ENCODE measurements around the gene MFAP4.
A peak's percentile ranks its signal among the peaks of the same experiment; 100 is the strongest.

Gene MFAP4

DNA sequence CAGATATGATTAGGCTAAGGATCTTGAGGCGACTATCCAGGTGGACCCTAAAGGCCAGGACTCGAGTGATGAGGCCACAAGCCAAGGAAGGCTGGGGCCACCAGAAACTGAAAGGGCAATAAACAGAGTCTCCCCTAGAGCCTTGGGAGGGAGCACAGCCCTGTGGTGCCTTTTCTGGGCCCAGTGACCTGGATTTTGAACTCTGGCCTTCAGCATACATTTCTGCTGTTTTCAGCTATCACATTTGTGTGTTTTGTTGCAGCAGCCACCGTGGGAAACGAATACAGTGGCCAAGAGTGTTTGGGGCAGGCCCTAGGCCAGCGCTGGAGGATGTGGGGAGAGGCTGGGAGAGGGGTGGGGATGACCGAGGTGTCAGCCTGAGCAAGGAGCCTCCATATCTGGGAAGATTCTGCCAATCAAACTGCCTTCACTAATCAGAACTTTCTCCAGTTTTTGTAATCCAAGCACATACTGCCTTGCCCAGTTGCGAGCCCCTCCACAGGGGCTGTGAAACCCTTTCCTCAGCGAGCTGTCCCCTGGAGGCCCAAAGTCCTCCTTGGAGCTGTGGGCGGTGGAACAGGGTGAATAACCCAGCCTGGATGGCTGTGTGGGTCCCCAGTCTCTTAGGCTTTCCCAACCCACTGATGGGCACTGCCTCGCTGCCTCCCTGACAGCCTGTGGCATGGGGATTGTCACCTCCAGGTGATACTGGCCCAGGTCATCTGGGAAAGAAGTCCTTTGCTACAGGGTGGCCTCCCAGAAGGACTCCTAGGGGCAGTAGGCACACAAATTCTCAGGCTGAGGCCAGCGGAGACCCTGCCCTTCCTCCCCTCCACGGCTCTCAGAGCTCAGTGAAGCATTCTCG, 41.3 kb downstream of the MFAP4 start:
- TF ChIP-seq, protein P1, sequence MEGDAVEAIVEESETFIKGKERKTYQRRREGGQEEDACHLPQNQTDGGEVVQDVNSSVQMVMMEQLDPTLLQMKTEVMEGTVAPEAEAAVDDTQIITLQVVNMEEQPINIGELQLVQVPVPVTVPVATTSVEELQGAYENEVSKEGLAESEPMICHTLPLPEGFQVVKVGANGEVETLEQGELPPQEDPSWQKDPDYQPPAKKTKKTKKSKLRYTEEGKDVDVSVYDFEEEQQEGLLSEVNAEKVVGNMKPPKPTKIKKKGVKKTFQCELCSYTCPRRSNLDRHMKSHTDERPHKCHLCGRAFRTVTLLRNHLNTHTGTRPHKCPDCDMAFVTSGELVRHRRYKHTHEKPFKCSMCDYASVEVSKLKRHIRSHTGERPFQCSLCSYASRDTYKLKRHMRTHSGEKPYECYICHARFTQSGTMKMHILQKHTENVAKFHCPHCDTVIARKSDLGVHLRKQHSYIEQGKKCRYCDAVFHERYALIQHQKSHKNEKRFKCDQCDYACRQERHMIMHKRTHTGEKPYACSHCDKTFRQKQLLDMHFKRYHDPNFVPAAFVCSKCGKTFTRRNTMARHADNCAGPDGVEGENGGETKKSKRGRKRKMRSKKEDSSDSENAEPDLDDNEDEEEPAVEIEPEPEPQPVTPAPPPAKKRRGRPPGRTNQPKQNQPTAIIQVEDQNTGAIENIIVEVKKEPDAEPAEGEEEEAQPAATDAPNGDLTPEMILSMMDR (conservative IDR thresholded peaks at IDR 0.05; ENCODE audit: low read depth): no peak
- no peak for DNase-seq (ENCODE audit: low spot score)
- ChIA-PET POLR2A (ENCODE audit: low non-redundant PET) (no interaction called here), CTCF (no interaction called here)
- peak overlapping the region; percentile 89 for H3K27ac ChIP-seq

DNA sequence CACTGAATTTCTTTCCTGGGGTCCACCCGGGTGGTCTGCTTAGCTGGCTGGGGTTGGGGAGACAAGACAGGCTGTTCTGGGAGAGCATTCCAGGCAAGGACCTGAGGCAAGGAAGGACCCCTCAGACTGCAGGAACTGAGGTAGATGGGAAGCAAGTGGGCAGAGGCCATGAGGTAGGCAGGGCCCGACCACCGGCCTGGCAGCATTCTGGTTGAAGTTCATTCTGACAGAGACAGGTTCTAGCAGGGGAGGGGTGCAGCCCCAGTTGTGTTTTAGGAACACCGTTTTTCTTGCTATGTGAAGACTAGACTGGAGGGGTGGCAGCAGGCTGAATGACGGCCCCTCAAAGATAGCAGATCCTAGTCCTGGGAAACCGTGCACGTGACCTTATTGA, 41.9 kb downstream of the MFAP4 start:
- CTCF ChIA-PET: no interaction called here
- H3K27ac ChIP-seq: peak overlapping the region; percentile 89
- POLR2A ChIA-PET (ENCODE audit: low non-redundant PET): no interaction called here
- no peak for DNase-seq (ENCODE audit: low spot score)
- TF ChIP-seq, protein P1 (conservative IDR thresholded peaks at IDR 0.05; ENCODE audit: low read depth): no peak

DNA sequence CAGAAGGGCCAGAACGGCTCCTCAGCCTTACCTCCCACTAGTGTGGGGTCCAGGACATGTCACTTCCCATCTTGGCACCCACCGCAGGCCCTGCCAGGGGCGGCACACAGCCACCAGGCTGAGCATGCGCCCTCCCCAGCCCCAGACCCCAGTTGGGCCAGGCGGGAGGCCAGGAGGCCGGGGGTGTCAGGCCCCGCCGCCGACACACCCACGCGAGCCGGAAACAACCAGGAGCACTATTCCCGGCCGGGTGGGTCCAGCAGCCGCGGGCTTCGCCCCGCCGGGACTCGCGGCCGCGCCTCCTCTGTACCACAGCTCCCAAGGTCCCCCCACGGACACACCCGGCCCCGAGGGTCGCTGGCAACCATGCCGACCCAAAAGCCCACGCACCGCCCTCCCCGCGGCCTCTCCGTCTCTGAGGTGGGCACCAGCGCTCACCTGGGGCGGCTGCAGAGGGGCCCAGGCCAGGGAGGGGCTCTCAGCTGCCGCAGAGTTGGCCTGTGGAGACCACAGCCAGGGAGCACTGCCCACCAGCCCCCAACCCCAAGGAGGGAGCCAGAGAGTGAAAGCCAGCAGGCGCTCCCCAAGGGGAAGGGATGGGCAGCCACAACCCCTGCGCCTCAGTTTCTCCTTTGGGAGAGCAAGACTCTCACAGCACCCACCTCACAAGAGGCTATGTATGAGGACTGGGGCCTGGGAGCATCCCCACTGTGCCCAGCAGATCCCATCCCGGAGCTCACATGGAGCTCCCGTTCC, 42.5 kb downstream of the MFAP4 start:
- no peak for DNase-seq (ENCODE audit: low spot score)
- CTCF ChIA-PET: no interaction called here
- peak overlapping the region; percentile 89 for H3K27ac ChIP-seq
- TF ChIP-seq, protein P1 (conservative IDR thresholded peaks at IDR 0.05; ENCODE audit: low read depth): no peak
- POLR2A ChIA-PET (ENCODE audit: low non-redundant PET): no interaction called here

DNA sequence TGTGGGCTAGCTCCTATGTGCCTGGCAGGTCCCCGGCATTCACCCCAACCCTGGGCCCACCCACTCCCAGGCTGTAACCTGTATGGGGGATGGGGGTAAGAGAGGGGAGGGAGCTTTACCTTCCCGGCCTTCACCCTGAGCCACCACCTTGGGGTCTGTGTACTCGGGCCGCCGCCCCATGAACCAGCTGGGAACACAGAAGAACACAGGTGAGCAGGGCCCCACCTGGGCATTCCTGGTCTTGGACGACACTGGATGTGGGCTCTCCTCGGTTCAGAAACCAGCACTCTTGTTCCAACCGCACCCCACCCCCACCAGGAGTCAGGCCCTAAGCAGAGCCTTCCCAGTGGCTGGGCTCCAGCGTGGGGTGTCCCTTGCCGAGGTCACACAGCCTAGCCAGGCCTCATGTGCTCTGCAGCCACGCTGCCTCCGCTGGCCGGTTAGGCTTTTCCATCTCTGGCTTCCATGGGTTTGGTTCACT, 43.3 kb downstream of the MFAP4 start:
- peak overlapping the region; percentile 7; the same call in 1 of the 2 replicates for H3K27ac ChIP-seq
- CTCF ChIA-PET: no interaction called here
- no peak for DNase-seq (ENCODE audit: low spot score)

DNA sequence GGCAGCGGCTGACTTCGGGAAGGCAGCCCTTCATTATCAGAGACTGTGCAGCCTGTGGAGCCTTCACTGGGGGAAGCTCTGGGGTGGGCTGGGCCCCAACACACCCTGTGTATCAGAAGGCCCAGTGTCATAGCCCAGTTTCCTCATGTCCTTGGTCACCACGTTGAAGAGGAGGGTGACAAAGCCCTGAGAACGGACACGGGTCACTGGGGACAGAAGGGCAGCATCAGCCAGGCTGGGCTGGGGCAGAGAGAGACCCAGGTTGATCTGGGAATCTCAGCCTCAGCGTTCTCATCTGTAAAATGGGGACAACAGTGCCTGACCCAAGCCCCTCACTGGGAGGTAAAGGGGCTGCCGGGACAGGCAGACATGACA, 43.7 kb downstream of the MFAP4 start:
- H3K27ac ChIP-seq: peak overlapping the region; percentile 7
- POLR2A ChIA-PET (ENCODE audit: low non-redundant PET): no interaction called here
- no peak for DNase-seq (ENCODE audit: low spot score)
- TF ChIP-seq, protein P1 (conservative IDR thresholded peaks at IDR 0.05; ENCODE audit: low read depth): no peak
- CTCF ChIA-PET: no interaction called here

More for the DNA sequence above, 43.3 kb downstream of the MFAP4 start:
- POLR2A ChIA-PET (ENCODE audit: low non-redundant PET): no interaction called here
- TF ChIP-seq, protein P1 (conservative IDR thresholded peaks at IDR 0.05; ENCODE audit: low read depth): no peak

DNA sequence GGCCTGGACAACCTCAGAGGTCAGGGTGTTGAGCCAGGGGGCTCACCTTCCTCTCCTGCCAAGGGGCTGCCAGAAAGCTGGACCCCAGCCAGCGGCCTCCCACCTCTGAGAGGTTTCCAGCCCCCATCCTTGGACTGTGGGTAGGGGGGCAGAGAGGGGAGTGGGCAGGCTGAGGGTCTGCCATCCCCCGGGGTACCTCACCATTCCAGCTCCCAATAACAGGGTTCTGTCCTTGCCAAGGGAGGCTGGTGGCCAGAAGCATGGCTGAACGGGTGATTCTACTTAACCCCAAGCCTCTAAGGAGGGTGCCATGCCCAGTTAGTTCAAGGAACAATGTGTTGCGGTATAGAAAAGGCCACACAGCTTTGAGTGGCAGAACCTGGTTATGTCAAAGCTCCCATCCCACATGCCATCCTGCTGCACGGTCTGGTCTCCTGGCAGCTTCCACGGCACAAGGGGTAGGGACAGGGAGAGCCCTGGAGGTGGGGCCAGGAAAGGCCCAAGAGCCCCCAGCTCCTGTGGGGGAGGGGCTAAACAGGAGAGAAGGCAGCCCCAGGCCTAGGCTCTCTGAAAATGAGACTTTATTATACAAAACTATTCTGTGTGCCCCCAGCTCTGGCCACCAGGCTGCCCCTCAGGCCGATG, 44.3 kb downstream of the MFAP4 start:
- CTCF ChIA-PET: no interaction called here

More for the DNA sequence above, 44.3 kb downstream of the MFAP4 start:
- POLR2A ChIA-PET (ENCODE audit: low non-redundant PET): no interaction called here
- no peak for DNase-seq (ENCODE audit: low spot score)
- TF ChIP-seq, protein P1 (conservative IDR thresholded peaks at IDR 0.05; ENCODE audit: low read depth): no peak
- peak overlapping the region; percentile 7 for H3K27ac ChIP-seq

Data from RWPE1 (cell line).